Embryonic facial prominence (tissue), 1 donor: ENCODE measurements around the gene NEDD4L.
A peak's percentile ranks its signal among the peaks of the same experiment; 100 is the strongest.
"Not testable (repeated sequence)": the region's sequence is repeated elsewhere in the genome, so short reads cannot be mapped to it uniquely, and the experiment has no call there.

ENCODE experiments used
- DNase-seq: peaks from one replicate; pipeline ENCODE4 v3.0.0-alpha.2; 2016; ENCODE audit errors: extremely low spot score

The NEDD4L gene

DNA sequence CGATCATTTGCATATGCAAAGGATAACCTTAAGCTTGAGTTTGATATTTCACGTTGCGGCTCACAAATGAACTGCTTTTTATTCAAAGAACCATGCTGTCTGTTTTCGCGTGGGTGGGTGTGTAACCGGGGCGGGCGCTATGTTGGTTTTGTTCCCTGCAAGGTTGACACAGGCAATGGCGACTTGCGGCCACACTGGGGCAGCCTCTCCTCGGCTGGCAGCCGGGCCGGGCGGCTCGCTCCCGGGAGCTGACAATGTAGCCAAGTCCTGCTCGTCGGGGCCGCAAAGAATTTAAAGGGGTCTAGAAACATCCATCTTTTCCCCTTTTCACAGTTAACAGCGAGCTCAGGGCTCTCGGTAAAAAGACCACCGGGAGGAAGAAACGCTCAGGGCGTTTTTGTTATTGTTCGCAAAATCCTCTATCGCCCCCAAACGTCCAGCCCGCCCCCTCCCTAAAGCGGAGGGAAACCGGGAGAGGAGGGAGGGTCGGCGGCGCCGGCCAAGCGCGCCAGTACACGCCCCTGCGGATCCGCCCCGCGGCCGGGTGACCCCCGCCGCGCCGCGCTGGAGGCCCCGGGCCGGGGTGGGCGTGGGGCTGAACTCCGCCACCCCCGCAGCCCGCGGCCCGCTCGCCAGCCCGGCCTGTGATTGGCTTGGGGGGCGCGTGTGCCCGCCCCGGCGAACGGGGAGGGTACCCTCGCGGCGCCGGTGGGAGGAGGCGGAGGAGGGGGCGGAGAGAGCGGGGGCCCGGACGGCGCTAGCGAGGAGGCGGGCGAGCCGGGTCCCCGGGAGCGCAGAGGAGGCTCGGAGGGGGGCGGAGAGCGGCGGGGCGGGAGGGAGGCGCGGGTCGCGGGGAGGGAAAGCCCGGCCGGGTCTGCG lies at the start of gene NEDD4L:
NEDD4L (plus strand) TSS at position 736 of the 879 bp plus-strand sequence. CDS start 435 bp downstream, outside the sequence.
- peak; percentile 80 for DNase-seq

- DNase-seq = no peak
These were observed 48.7 kb upstream of the NEDD4L start for GRCh38 chr18:57995331-57995730.

DNA sequence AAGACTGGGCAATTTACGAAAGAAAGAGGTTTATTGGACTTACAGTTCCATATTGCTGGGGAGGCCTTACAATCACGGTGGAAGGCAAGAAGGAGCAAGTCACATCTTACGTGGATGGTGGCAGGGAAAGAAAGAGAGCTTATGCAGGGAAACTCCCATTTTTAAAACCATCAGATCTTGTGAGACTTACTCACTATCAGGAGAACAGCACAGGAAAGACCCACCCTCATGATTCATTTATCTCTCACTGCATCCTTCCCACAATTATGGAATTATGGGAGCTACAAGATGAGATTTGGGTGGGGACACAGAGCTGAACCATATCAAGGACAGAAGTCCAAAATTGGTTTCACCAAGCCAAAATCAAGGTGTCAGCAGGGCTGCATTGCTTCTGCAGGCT lies 47.1 kb upstream of the NEDD4L start:
- DNase-seq = not testable (repeated sequence)

- DNase-seq = no peak
These were observed 46.2 kb upstream of the NEDD4L start for GRCh38 chr18:57997820-57998219.

- DNase-seq = no peak
These were observed 45.6 kb upstream of the NEDD4L start for GRCh38 chr18:57998461-57998860.

GRCh38 chr18:58004317-58004716 lies 39.7 kb upstream of the NEDD4L start:
- no peak for DNase-seq

GRCh38 chr18:58005011-58005410 lies 39.0 kb upstream of the NEDD4L start:
- DNase-seq = no peak

DNA sequence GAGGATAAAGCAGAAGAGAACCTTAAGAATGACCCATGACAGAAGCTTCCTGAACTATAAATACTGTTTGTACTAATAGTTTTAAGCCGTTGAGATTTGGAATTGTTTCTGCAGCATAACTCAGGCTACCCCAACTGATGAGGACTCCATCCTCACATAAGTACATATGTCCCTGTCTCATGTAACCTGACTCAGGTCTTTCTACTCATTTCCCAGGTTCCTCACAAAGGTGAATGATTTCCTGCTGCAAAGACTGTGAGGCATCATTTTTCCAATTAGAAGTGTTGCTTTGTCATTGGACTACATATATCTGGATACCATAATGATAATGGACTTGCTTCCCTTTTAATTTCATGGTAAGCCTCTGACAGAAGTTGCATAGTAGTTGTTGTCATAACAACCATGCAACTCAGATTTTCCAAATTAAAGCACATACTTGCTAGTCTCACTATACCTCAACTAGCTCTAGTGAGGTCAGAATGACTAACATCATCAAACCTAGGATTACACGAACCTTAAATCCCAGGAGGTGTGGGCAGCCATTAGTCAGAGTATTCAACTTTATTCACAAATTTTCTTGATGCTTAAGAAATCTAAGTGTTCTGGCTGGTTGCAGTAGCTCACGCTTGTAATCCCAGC lies 38.0 kb upstream of the NEDD4L start:
- DNase-seq = no peak

- no peak for DNase-seq
These were observed 34.9 kb upstream of the NEDD4L start for GRCh38 chr18:58009166-58009565.

DNA sequence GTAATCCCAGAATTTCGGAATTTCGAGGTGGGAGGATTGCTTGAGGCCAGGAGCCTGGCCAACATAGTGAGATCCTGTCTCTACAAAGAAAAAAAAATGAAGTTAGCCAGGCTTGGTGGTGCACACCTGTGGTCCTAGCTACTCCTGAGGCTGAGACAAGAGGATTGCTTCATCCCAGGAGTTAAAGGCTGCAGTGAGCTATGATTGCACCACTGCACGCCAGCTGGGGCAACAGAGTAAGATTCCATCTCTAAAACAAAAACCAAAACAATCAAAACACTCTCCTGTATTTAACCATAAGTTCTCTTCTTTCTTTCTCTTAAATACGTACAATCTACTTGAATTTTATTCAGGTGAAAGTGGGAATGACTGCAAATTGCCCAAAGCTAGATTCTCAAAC lies 33.8 kb upstream of the NEDD4L start:
- no peak for DNase-seq

DNA sequence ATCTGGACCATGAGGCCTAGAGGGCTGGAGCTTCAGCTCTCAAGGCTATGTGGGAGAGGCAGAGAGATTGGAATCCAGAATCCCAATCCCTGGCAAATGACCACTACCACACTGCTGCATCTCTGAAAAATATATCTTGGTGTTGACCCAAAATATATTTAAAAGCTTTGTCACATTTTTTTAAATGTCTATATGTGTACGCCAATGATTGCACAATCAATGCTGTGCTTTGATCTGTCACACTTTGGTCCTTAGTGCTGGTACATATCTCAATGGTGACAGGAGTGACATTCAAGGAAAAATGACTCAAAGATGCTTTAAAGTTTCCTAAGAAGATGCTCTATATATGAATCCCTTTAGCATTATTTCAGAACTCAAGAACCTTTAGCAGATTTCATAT lies 31.7 kb upstream of the NEDD4L start:
- DNase-seq = no peak

GRCh38 chr18:58013241-58014211 lies 30.5 kb upstream of the NEDD4L start:
- no peak for DNase-seq

- DNase-seq = no peak
These were observed 28.8 kb upstream of the NEDD4L start for GRCh38 chr18:58015065-58015780.

- DNase-seq = no peak
These were observed 26.8 kb upstream of the NEDD4L start for GRCh38 chr18:58017267-58017666.

DNA sequence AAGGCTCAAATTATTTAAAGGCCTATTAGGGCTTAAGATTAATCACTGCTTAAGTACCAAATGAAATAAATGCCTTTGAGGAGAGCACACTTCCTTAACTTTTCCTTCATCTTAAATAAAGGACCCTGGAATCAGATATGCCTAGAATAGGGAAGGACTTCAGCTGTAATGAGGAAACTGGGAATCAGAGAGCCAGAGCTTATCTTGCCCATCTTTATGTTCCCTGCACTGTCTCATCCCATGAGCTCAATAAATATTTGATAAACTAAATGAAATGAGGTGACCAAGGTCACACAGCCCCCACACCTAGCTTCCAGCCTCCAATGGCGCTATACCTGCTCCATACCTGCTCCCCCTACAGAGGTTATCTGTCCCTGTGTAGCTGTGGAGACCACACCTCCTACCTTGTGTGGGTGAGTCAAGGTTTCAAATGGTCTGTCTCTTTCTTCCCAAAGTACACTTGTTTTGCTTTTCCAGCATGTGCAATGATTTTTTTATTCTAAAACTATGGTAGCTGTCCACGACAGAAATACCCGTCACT lies 23.4 kb upstream of the NEDD4L start:
- no peak for DNase-seq

GRCh38 chr18:58021504-58021903 lies 22.5 kb upstream of the NEDD4L start:
- no peak for DNase-seq

GRCh38 chr18:58023108-58023507 lies 20.9 kb upstream of the NEDD4L start:
- no peak for DNase-seq

GRCh38 chr18:58024139-58024538 lies 19.9 kb upstream of the NEDD4L start:
- no peak for DNase-seq

DNA sequence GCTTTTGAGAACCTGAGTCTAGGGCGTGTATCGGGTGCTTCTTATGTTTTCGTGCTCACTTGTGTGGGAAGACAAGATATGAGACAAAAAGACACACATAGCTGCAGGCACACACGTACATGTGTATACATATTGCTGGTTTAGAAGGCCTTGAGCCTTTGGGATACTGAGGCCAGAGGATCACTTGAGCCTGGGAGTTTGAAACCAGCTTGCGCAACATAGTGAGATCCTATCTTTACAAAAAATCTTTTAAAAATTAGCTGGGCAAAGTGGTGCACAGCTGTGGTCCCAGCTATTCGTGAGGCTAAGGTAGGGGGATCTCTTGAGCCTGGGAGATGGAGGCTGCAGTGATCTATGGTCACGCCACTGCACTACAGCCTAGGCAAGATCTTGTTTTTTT lies 18.8 kb upstream of the NEDD4L start:
- no peak for DNase-seq

DNA sequence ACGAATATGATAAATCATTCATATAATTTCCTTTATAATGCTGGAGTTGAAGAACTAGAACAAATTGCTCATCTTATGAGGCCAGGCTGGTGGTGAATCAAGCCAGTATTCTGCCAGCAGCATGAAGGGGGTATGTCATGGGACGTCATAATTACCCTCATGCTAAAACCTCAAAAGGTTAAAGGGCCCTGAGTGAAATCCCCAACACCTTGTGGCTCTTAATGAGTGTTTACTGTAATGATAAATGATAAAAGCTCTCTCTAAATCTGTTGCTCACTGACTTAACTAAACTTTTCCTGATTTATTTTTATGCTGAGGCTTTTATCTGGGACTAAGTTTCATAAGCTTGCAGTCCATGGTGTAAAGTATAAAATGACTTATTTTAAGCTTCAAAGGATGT lies 18.3 kb upstream of the NEDD4L start:
- no peak for DNase-seq

DNA sequence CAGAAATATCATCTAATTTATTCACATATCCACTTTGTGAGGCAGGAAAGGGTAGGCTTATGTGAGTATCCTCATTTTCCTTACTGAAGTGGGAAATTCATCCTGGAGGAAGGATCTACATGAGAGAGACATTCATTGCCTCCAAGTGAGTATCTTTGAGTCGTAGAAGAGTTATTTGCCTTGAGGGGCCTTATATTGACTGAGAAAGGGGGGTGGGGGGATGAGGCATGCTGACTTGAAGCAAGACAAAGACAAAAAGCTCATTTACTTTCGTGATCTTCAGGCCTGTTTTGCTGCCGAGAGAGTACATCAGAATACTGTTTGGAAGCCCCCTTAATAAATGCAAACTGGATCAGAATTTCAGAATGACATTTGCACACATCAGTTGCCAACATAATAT lies 17.6 kb upstream of the NEDD4L start:
- DNase-seq = no peak
